ENCODE data around the gene PACS2.

The PACS2 gene

GRCh38 chr14:105436891-105437722 lies 122.6 kb downstream of the PACS2 start:
- DNase-seq (ENCODE audit: low read depth in 2 of 2, low spot score in 1 of 2) = no peak

GRCh38 chr14:105437723-105438500 lies 123.4 kb downstream of the PACS2 start:
- no peak for DNase-seq (ENCODE audit: low read depth in 2 of 2, low spot score in 1 of 2)

GRCh38 chr14:105439179-105439578 lies 124.6 kb downstream of the PACS2 start:
- DNase-seq (ENCODE audit: low read depth in 2 of 2, low spot score in 1 of 2) = no peak

- no peak for DNase-seq (ENCODE audit: low read depth in 2 of 2, low spot score in 1 of 2)
Observed at GRCh38 chr14:105439710-105440553, 125.4 kb downstream of the PACS2 start.

GRCh38 chr14:105440554-105440900 lies 126.0 kb downstream of the PACS2 start:
- DNase-seq (ENCODE audit: low read depth in 2 of 2, low spot score in 1 of 2) = no peak

- no peak for DNase-seq (ENCODE audit: low read depth in 2 of 2, low spot score in 1 of 2)
Observed at GRCh38 chr14:105440992-105441391, 126.4 kb downstream of the PACS2 start.

GRCh38 chr14:105442125-105442524 lies 127.6 kb downstream of the PACS2 start:
- no peak for DNase-seq (ENCODE audit: low read depth in 2 of 2, low spot score in 1 of 2)

GRCh38 chr14:105442834-105443233 lies 128.3 kb downstream of the PACS2 start:
- no peak for DNase-seq (ENCODE audit: low read depth in 2 of 2, low spot score in 1 of 2)

GRCh38 chr14:105444859-105445258 lies 130.3 kb downstream of the PACS2 start:
- no peak for DNase-seq (ENCODE audit: low read depth in 2 of 2, low spot score in 1 of 2)

GRCh38 chr14:105445290-105445689 lies 130.7 kb downstream of the PACS2 start:
- no peak for DNase-seq (ENCODE audit: low read depth in 2 of 2, low spot score in 1 of 2)

- no peak for DNase-seq (ENCODE audit: low read depth in 2 of 2, low spot score in 1 of 2)
Observed at GRCh38 chr14:105445901-105446845, 131.6 kb downstream of the PACS2 start.

- no peak for DNase-seq (ENCODE audit: low read depth in 2 of 2, low spot score in 1 of 2)
Observed at GRCh38 chr14:105446971-105447370, 132.4 kb downstream of the PACS2 start.
